HG02970 (cell line): ENCODE data around the gene IL24.

ENCODE experiments used
- ATAC-seq: cut with Tn5 transposase; IDR thresholded peaks from one replicate; pipeline ENCODE4 v1.9.1; 2021; ENCODE audit warnings: mild to moderate bottlenecking, moderate library complexity, moderate number of reproducible peaks; ENCODE audit not compliant: unreplicated experiment, low FRiP score

Gene IL24

GRCh38 chr1:206878456-206878855 lies 18.8 kb upstream of the IL24 start:
- no peak for ATAC-seq

- no peak for ATAC-seq
Measured at GRCh38 chr1:206880314-206880713, 16.9 kb upstream of the IL24 start.

- ATAC-seq, result no peak
Measured at GRCh38 chr1:206882555-206882954, 14.7 kb upstream of the IL24 start.

GRCh38 chr1:206883160-206883559 lies 14.1 kb upstream of the IL24 start:
- no peak for ATAC-seq

GRCh38 chr1:206883876-206884275 lies 13.4 kb upstream of the IL24 start:
- no peak for ATAC-seq

- no peak for ATAC-seq
Measured at GRCh38 chr1:206885341-206886060, 11.7 kb upstream of the IL24 start.

GRCh38 chr1:206886831-206887230 lies 10.4 kb upstream of the IL24 start:
- ATAC-seq, result no peak

- ATAC-seq, result no peak
Measured at GRCh38 chr1:206887701-206888100, 9.5 kb upstream of the IL24 start.

- no peak for ATAC-seq
Measured at GRCh38 chr1:206890125-206891060, 6.8 kb upstream of the IL24 start.

- no peak for ATAC-seq
Measured at GRCh38 chr1:206891412-206891811, 5.8 kb upstream of the IL24 start.

GRCh38 chr1:206892351-206892984 lies 4.8 kb upstream of the IL24 start:
- no peak for ATAC-seq

- no peak for ATAC-seq
Measured at GRCh38 chr1:206893380-206893779, 3.9 kb upstream of the IL24 start.

- ATAC-seq, result no peak
Measured at GRCh38 chr1:206895325-206895724, 1.9 kb upstream of the IL24 start.

GRCh38 chr1:206895837-206896242 lies 1.4 kb upstream of the IL24 start:
- no peak for ATAC-seq

GRCh38 chr1:206896261-206896660 lies 982 bp upstream of the IL24 start:
- ATAC-seq, result no peak

- ATAC-seq, result no peak
Measured at GRCh38 chr1:206898089-206898914, 1.1 kb downstream of the IL24 start.

GRCh38 chr1:206898915-206899431 lies 1.7 kb downstream of the IL24 start:
- no peak for ATAC-seq

GRCh38 chr1:206899717-206900116 lies 2.5 kb downstream of the IL24 start:
- no peak for ATAC-seq

- ATAC-seq, result no peak
Measured at GRCh38 chr1:206900149-206900548, 2.9 kb downstream of the IL24 start.

GRCh38 chr1:206901944-206902343 lies 4.7 kb downstream of the IL24 start:
- ATAC-seq, result no peak
